Measurements from ENCODE around the gene GOSR1.

Gene GOSR1

GRCh38 chr17:30576326-30576861 is 99.2 kb downstream of the GOSR1 start:
- no peak for DNase-seq
